C4-2B (cell line): ENCODE measurements around the gene KIF1A.

ENCODE experiments used
- ZFX ChIP-seq: fragments of 450-650 bp; IDR thresholded peaks from 2 replicates; pipeline ENCODE4 v1.6.1; 2017
- TF ChIP-seq, protein P1 (sequence below): fragments of 450-650 bp; conservative IDR thresholded peaks from 2 replicates; pipeline ENCODE4 v1.5.1; 2017; ENCODE audit warnings: mild to moderate bottlenecking

GRCh38 chr2:240688553-240688919 is 131.5 kb downstream of the KIF1A start:
- no peak for TF ChIP-seq ZFX
- TF ChIP-seq, protein P1, sequence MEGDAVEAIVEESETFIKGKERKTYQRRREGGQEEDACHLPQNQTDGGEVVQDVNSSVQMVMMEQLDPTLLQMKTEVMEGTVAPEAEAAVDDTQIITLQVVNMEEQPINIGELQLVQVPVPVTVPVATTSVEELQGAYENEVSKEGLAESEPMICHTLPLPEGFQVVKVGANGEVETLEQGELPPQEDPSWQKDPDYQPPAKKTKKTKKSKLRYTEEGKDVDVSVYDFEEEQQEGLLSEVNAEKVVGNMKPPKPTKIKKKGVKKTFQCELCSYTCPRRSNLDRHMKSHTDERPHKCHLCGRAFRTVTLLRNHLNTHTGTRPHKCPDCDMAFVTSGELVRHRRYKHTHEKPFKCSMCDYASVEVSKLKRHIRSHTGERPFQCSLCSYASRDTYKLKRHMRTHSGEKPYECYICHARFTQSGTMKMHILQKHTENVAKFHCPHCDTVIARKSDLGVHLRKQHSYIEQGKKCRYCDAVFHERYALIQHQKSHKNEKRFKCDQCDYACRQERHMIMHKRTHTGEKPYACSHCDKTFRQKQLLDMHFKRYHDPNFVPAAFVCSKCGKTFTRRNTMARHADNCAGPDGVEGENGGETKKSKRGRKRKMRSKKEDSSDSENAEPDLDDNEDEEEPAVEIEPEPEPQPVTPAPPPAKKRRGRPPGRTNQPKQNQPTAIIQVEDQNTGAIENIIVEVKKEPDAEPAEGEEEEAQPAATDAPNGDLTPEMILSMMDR = no peak
